ENCODE data around the gene MAB21L4. TPM values are rescaled to one million over a fixed set of nuclear protein-coding genes. Genes with fewer than 3 reads are reported as not detected.

Gene MAB21L4
- total and polyA plus RNA-seq, 2 of the 8 experiments (the other 6 are each of a cell fraction or from before 2014, with no cell fraction given): 0.11 TPM; not detected in 1

GRCh38 chr2:240925191-240925567, 29.2 kb upstream of the MAB21L4 start:
- no peak overlapping the region for H3K4me2 ChIP-seq (ENCODE audit: insufficient read depth in 1 of 2, low read depth in 2 of 2, low read length in 2 of 2)
- no peaks in the 10 kb centered on the region for H3K27me3 ChIP-seq (replicated peaks in 1 of 4; ENCODE audit: control insufficient read depth in 3 of 4, extremely low read depth in 1 of 4, insufficient read depth in 3 of 4, low read length in 3 of 4)
- H4K8ac ChIP-seq (ENCODE audit: extremely low read depth, insufficient read depth, low read length): no peak overlapping the region
- H3K9me3 ChIP-seq (ENCODE audit: insufficient read depth in 2 of 2, low read depth in 1 of 2, low read length in 1 of 2): no peaks in the 10 kb centered on the region
- no peaks in the 10 kb centered on the region for H3K23me2 ChIP-seq (ENCODE audit: low read depth, low read length)
- no peak for FAIRE-seq
- H2AFZ ChIP-seq (ENCODE audit: low read length): no peak overlapping the region
- 91% methylated on average over 14 of the region's 14 CpGs; no CpG with 5 or more reads in 1 of the 2 experiments for WGBS, 2 experiments (ENCODE audit: extremely low coverage in 1 of 2, insufficient coverage in 1 of 2, insufficient read length in 1 of 2, insufficient replicate concordance in 2 of 2, low coverage in 1 of 2, low lambda C conversion rate in 2 of 2, missing lambda C conversion rate in 1 of 2)
- no peak overlapping the region for H3K9ac ChIP-seq (replicated peaks in 1 of 4; ENCODE audit: extremely low read depth in 1 of 4, low read depth in 3 of 4, low read length in 3 of 4)
- H3K36me3 ChIP-seq (ENCODE audit: control insufficient read depth in 2 of 4, insufficient read depth in 4 of 4, low read length in 3 of 4): no peaks in the 10 kb centered on the region
- no peaks in the 10 kb centered on the region; a peak in 2 of 7 replicates for H3K4me1 ChIP-seq (replicated peaks in 1 of 4; ENCODE audit: control insufficient read depth in 3 of 4, insufficient read depth in 4 of 4, low read length in 3 of 4)
- H3K18ac ChIP-seq (ENCODE audit: extremely low read depth, low read length): no peak overlapping the region
- no peak overlapping the region for H2BK120ac ChIP-seq (replicated peaks; ENCODE audit: low read depth, low read length)
- H3K4ac ChIP-seq (replicated peaks; ENCODE audit: insufficient read length, low read depth, low read length): no peak overlapping the region
- H3K4me3 ChIP-seq (ENCODE audit: extremely low read depth in 1 of 4, insufficient read depth in 2 of 4, low read depth in 3 of 4, low read length in 4 of 4): no peak overlapping the region
- H3K79me1 ChIP-seq (ENCODE audit: low read depth, low read length): no peaks in the 10 kb centered on the region
- no peaks in the 10 kb centered on the region for H4K20me1 ChIP-seq (replicated peaks in 1 of 2; ENCODE audit: control insufficient read depth in 1 of 2, insufficient read depth in 2 of 2, low read length in 2 of 2)
- H2BK12ac ChIP-seq (ENCODE audit: low read depth, low read length): no peak overlapping the region
- CTCF ChIA-PET (ENCODE audit: partially characterized antibody): interaction anchor here (1.0 to 1.9 kb wide), 4 partner anchors 10 to 66 kb away, joined by 3 to 6 read pairs (median 4); no protein-coding TSS in a partner anchor
- H3K23ac ChIP-seq (ENCODE audit: insufficient read length): no peak overlapping the region
- no peaks in the 10 kb centered on the region for H3K79me2 ChIP-seq (ENCODE audit: control insufficient read depth in 1 of 2, insufficient read depth in 2 of 2, low read length in 2 of 2)
- POLR2A ChIA-PET (ENCODE audit: partially characterized antibody): no interaction called here
- no peak overlapping the region for H3K56ac ChIP-seq (replicated peaks; ENCODE audit: insufficient read length, low read depth, low read length)
- no peak overlapping the region for H4K91ac ChIP-seq (replicated peaks; ENCODE audit: insufficient read length, low read length)
- no peak overlapping the region for H3K27ac ChIP-seq (ENCODE audit: low read depth, low read length)
- no peak overlapping the region for H2AK5ac ChIP-seq (ENCODE audit: low read depth, low read length)
- peak in 1 of 2 experiments; percentile 57 for DNase-seq (ENCODE audit: low read depth in 1 of 2, low spot score in 2 of 2)
- H2BK20ac ChIP-seq (ENCODE audit: low read length): no peak overlapping the region
- TF ChIP-seq CHD1 (IDR thresholded peaks at IDR 0.05; ENCODE audit: low read depth, low read length): no peak
- H2BK15ac ChIP-seq (ENCODE audit: low read length): no peak overlapping the region
- H4K5ac ChIP-seq (ENCODE audit: insufficient read length, low read depth, low read length): no peak overlapping the region
- no peak overlapping the region for H3K14ac ChIP-seq (ENCODE audit: insufficient read length)
- no peak overlapping the region for H2BK5ac ChIP-seq (ENCODE audit: low read depth, low read length)

Measured in H1 (cell line).